CD4-positive, alpha-beta T cell (primary cell): Measurements from ENCODE around the gene IFT25. TPM values are rescaled to one million over a fixed set of nuclear protein-coding genes. Genes with fewer than 3 reads are reported as not detected.

Source experiments
- ATAC-seq: fragments of 200-7000 bp; cut with Tn5 transposase; one replicate; pipeline ENCODE4 v1.10.0; 2022; ENCODE audit warnings: mild to moderate bottlenecking; ENCODE audit not compliant: poor library complexity
- CTCF ChIA-PET: fragments of 350-600 bp; sonication (Branson Sonifier 250); formaldehyde crosslinking; loops from one replicate; lab custom pipeline; 2021; ENCODE audit warnings: antibody characterized with exemption, inconsistent platforms; lab: Charles Lee
- POLR2A ChIA-PET: fragments of 350-600 bp; sonication (Branson Sonifier 250); formaldehyde crosslinking; loops from one replicate; lab custom pipeline; 2021; ENCODE audit warnings: antibody characterized with exemption, inconsistent platforms; lab: Charles Lee
- DNase-seq, 14 experiments: peaks; one replicate each; pipeline ENCODE4 v3.0.0-alpha.2; 2013 to 2020; ENCODE audit warnings: mixed read lengths in 2 of 14
- H3K27ac ChIP-seq, 2 donors: one replicate each; pipeline versions ENCODE4 v1.5.1 to v1.7.0; 2013; ENCODE audit warnings: low read length in 2 of 2, low read depth in 1 of 2, mild to moderate bottlenecking in 1 of 2
- H3K27me3 ChIP-seq, 2 experiments: 1 replicate in 1 of 2; 2 replicates in 1 of 2; pipeline versions ENCODE4 v1.6.1 to v1.7.0; 2013; ENCODE audit warnings: low read length in 2 of 2, control low read depth in 1 of 2, mild to moderate bottlenecking in 1 of 2, moderate library complexity in 1 of 2; ENCODE audit not compliant: insufficient read depth in 2 of 2, control insufficient read depth in 1 of 2
- H3K36me3 ChIP-seq: one replicate; pipeline ENCODE4 v1.6.1; 2013; ENCODE audit warnings: low read length, control low read depth; ENCODE audit not compliant: insufficient read depth
- H3K4me1 ChIP-seq: one replicate; pipeline ENCODE4 v1.6.1; 2013; ENCODE audit warnings: low read length, control low read depth; ENCODE audit not compliant: insufficient read depth
- H3K4me3 ChIP-seq: one replicate; pipeline ENCODE4 v1.5.1; 2013; ENCODE audit warnings: mild to moderate bottlenecking, low read length, moderate library complexity
- H3K9me3 ChIP-seq, 2 experiments: 1 replicate in 1 of 2; 2 replicates in 1 of 2; pipeline versions ENCODE4 v1.6.1 to v1.7.0; 2013; ENCODE audit warnings: low read length in 2 of 2, mild to moderate bottlenecking in 2 of 2, control low read depth in 1 of 2, moderate library complexity in 1 of 2; ENCODE audit not compliant: control insufficient read depth in 1 of 2, insufficient read depth in 1 of 2
- H3K27ac Mint-ChIP-seq: one replicate; pipeline ENCODE4 v1.8.0; 2020; ENCODE audit warnings: mixed read lengths
- H3K27me3 Mint-ChIP-seq: one replicate; pipeline ENCODE4 v1.8.0; 2021; ENCODE audit warnings: mixed read lengths
- H3K36me3 Mint-ChIP-seq: one replicate; pipeline ENCODE4 v1.8.0; 2021; ENCODE audit warnings: low read depth, mixed read lengths
- H3K4me1 Mint-ChIP-seq: one replicate; pipeline ENCODE4 v1.8.0; 2021; ENCODE audit warnings: low read depth, mixed read lengths
- H3K4me3 Mint-ChIP-seq: one replicate; pipeline ENCODE4 v1.8.0; 2020; ENCODE audit warnings: mild to moderate bottlenecking, mixed read lengths
- H3K9me3 Mint-ChIP-seq: one replicate; pipeline ENCODE4 v1.8.0; 2020; ENCODE audit warnings: mixed read lengths
- intact Hi-C, 2 experiments: fragments of 100-400 bp; cut with DNase I in 1 of 2; cut with micrococcal nuclease in 1 of 2; formaldehyde crosslinking; loops; one replicate each; pipeline versions ENCODE4 v1.15.1 to v1.9.0; 2023 to 2025; cut with DNase I, micrococcal nuclease
- total RNA-seq, 174 experiments: library from RNA in 2 of 174; stranded (reverse) in 2 of 174; gene quantifications; one replicate each; pipeline ENCODE4 v1.2.3 and lab custom pipeline; 2021 to 2026
- TF ChIP-seq, protein P1 (sequence below): fragments of 200-600 bp; IDR thresholded peaks from one replicate; pipeline ENCODE4 v1.8.0; 2022; ENCODE audit warnings: antibody characterized with exemption, mild to moderate bottlenecking

Gene IFT25
- total RNA-seq, 2 experiments from 2014 or later: 12.7 to 13.9 TPM

DNA sequence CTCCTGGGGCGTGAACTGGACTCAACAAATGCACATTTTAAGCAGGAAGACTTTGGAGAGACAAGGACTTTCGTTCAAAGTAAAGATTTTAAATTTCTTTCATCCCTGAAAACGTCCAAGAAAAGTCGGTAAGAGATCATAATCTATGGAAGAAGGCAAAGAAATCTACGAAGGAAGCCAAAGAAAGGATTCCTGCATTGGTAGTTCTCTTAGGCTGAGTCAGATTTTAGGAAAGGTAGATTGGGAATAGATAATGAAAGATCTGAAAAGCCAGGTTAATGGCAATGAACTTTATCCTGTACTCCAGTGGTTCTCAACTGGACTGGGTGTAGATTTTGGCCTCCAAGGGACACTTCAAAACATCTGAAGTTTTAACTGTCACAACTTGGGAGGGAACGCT lies 2.4 kb downstream of the IFT25 start:
- POLR2A ChIA-PET: no interaction called here
- H3K4me3 ChIP-seq: no peak overlapping the region
- no peak for ATAC-seq

DNA sequence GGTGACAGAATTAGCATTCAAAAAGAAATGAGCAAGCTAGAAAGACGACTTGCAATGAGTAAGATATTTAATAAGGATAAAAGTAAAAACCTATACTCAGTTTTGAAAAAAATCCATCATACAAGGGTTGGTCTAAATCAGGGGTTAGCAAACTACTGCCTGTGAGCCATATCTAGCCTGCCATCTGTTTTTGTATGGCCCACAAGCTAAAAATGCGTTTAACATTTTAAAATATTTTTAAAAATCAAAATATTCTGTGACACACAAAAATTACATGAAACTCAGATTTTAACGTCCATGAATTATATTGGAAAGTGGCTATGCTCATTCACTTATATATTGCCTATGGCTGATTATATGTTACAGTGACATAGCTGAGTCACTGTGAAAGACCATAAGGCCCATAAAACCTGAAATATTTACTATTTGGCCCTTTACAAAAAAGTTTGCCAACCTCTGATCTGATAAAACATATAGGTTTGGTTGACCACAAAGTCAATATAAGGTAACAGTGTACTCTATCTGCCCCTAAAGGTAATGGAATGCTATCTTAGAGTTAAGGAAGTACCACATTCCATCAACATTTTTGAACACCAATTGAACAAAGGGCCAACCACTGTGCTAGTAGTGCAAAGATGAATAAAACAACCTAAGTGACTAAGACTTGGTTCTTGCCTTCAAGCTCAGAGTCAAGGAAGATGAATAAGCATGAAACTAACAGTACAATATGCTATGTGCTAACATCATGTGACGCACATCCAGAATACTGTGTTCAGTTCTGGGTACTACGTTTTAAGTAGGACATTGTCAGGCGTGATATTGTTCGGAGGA lies 3.2 kb downstream of the IFT25 start:
- no peak overlapping the region for H3K27ac Mint-ChIP-seq
- Histone ChIP-seq H3K4me3 (no peak overlapping the region), H3K27ac (no peak overlapping the region), H3K9me3 (no peaks in the 10 kb centered on the region), H3K27me3 (no peaks in the 10 kb centered on the region), H3K36me3 (peaks cover 21% of the 10 kb centered on the region), H3K4me1 (peaks cover 27% of the 10 kb centered on the region)
- ChIA-PET CTCF (interaction anchor here (1.0 kb wide), 1 partner anchor 81 kb away, joined by 4 read pairs; no protein-coding TSS in a partner anchor), POLR2A (interaction anchor here (1.0 to 1.7 kb wide), 2 partner anchors 23 to 111 kb away, joined by 3 read pairs; partner anchors contain the start of genes TCEANC2 and TMEM59)
- no peak for ATAC-seq
- no peaks in the 10 kb centered on the region for H3K27me3 Mint-ChIP-seq
- DNase-seq: no peak
- peak overlapping the region; percentile 83 for H3K4me3 Mint-ChIP-seq
- no peaks in the 10 kb centered on the region for H3K9me3 Mint-ChIP-seq
- peaks cover 29% of the 10 kb centered on the region for H3K36me3 Mint-ChIP-seq
- intact Hi-C loops: loop anchor here in 1 of 2 experiments (10.0 kb wide), 3 partner anchors 772 to 1888 kb away; partner anchors contain the start of genes BTF3L4, CC2D1B, TTC4 and TXNDC12
- peaks cover 60% of the 10 kb centered on the region for H3K4me1 Mint-ChIP-seq
- TF ChIP-seq, protein P1, sequence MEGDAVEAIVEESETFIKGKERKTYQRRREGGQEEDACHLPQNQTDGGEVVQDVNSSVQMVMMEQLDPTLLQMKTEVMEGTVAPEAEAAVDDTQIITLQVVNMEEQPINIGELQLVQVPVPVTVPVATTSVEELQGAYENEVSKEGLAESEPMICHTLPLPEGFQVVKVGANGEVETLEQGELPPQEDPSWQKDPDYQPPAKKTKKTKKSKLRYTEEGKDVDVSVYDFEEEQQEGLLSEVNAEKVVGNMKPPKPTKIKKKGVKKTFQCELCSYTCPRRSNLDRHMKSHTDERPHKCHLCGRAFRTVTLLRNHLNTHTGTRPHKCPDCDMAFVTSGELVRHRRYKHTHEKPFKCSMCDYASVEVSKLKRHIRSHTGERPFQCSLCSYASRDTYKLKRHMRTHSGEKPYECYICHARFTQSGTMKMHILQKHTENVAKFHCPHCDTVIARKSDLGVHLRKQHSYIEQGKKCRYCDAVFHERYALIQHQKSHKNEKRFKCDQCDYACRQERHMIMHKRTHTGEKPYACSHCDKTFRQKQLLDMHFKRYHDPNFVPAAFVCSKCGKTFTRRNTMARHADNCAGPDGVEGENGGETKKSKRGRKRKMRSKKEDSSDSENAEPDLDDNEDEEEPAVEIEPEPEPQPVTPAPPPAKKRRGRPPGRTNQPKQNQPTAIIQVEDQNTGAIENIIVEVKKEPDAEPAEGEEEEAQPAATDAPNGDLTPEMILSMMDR: no peak

More for the DNA sequence above, 2.4 kb downstream of the IFT25 start:
- H3K27ac ChIP-seq: no peak overlapping the region
- H3K4me1 Mint-ChIP-seq: peaks cover 60% of the 10 kb centered on the region
- H3K4me3 Mint-ChIP-seq: peak overlapping the region; percentile 83
- no peaks in the 10 kb centered on the region for H3K9me3 ChIP-seq
- H3K27ac Mint-ChIP-seq: no peak overlapping the region
- H3K27me3 Mint-ChIP-seq: no peaks in the 10 kb centered on the region
- peaks cover 28% of the 10 kb centered on the region for H3K4me1 ChIP-seq
- peaks cover 14% of the 10 kb centered on the region for H3K36me3 ChIP-seq
- H3K27me3 ChIP-seq: no peaks in the 10 kb centered on the region
- TF ChIP-seq, protein P1: no peak
- no peak for DNase-seq
- no peaks in the 10 kb centered on the region for H3K9me3 Mint-ChIP-seq
- intact Hi-C loops: loop anchor here in 1 of 2 experiments (10.0 kb wide), 3 partner anchors 772 to 1888 kb away; partner anchors contain the start of genes BTF3L4, CC2D1B, TTC4 and TXNDC12
- peaks cover 22% of the 10 kb centered on the region for H3K36me3 Mint-ChIP-seq
- CTCF ChIA-PET: no interaction called here

DNA sequence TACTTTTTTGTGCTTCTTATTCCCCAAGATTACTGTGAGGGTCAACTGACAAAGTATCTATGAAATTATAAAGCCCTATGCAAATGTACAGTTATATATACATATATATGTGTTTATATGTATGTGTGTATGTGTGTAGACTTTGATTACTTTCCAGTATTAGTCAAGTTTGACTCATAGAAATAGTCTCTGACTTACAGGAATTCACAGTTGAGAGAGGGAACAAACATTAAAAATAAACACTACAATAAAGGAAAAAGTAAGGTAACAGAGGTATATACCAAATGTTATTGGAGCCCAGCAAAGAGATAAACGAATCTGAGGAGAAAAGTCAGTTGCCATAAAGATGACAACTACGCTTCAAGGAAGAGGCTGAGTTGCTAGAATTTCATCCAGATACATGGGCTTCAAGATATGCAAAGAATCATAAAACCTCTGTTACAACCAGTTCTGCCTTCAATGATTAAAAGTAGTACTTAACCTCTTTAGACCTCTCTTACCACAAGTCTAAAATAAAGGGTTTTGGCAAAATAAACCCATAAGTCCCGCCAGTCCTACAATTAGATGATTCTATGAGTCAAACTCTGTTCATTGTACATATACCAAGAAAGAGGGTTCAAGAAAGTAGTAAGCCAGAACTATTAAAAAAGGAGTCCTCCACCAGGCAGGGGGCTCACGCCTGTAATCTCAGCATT lies 7.2 kb downstream of the IFT25 start:
- H3K4me1 ChIP-seq: no peaks in the 10 kb centered on the region
- peaks cover 2% of the 10 kb centered on the region for H3K9me3 Mint-ChIP-seq
- no peaks in the 10 kb centered on the region for H3K27me3 Mint-ChIP-seq
- H3K9me3 ChIP-seq: peaks cover 4 to 7% of the 10 kb centered on the region in 2 experiments
- POLR2A ChIA-PET: no interaction called here
- H3K4me1 Mint-ChIP-seq: peaks cover 32% of the 10 kb centered on the region
- intact Hi-C loops: no loop called here
- no peak overlapping the region for H3K4me3 ChIP-seq
- DNase-seq: no peak
- H3K36me3 ChIP-seq: peaks cover 38% of the 10 kb centered on the region
- H3K27ac ChIP-seq: no peak overlapping the region
- H3K36me3 Mint-ChIP-seq: peaks cover 52% of the 10 kb centered on the region
- H3K27me3 ChIP-seq: no peaks in the 10 kb centered on the region
- no peak for ATAC-seq
- CTCF ChIA-PET: no interaction called here
- no peak overlapping the region for H3K27ac Mint-ChIP-seq
- TF ChIP-seq, protein P1: no peak
- H3K4me3 Mint-ChIP-seq: no peak overlapping the region
